ENCODE measurements around the gene IL17B.

Gene IL17B

GRCh38 chr5:149376104-149376503 is 3.0 kb downstream of the IL17B start:
- DNase-seq = no peak

- no peak for DNase-seq
Observed at GRCh38 chr5:149375434-149375833, 3.7 kb downstream of the IL17B start.

GRCh38 chr5:149374801-149375200 is 4.3 kb downstream of the IL17B start:
- no peak for DNase-seq

GRCh38 chr5:149374303-149374702 is 4.8 kb downstream of the IL17B start:
- no peak for DNase-seq

- DNase-seq = no peak
Observed at GRCh38 chr5:149372932-149373331, 6.2 kb downstream of the IL17B start.

GRCh38 chr5:149372076-149372795 is 6.9 kb downstream of the IL17B start:
- no peak for DNase-seq

GRCh38 chr5:149371296-149371962 is 7.7 kb downstream of the IL17B start:
- DNase-seq = peak; percentile 22 to 76 (median 52)

- DNase-seq = no peak
Observed at GRCh38 chr5:149370878-149371277, 8.2 kb downstream of the IL17B start.

GRCh38 chr5:149367972-149368645 is 11.0 kb downstream of the IL17B start:
- DNase-seq = no peak

GRCh38 chr5:149367249-149367971 is 11.7 kb downstream of the IL17B start:
- peak; percentile 13 to 62 (median 34) for DNase-seq

GRCh38 chr5:149366169-149366729 is 12.8 kb downstream of the IL17B start:
- no peak for DNase-seq

- no peak for DNase-seq
Observed at GRCh38 chr5:149365418-149365817, 13.7 kb downstream of the IL17B start.

- no peak for DNase-seq
Observed at GRCh38 chr5:149364719-149365118, 14.4 kb downstream of the IL17B start.

GRCh38 chr5:149363936-149364335 is 15.2 kb downstream of the IL17B start:
- no peak for DNase-seq

GRCh38 chr5:149363358-149363757 is 15.7 kb downstream of the IL17B start:
- DNase-seq = no peak

GRCh38 chr5:149362541-149362940 is 16.6 kb downstream of the IL17B start:
- DNase-seq = no peak

- no peak for DNase-seq
Observed at GRCh38 chr5:149360272-149360671, 18.8 kb downstream of the IL17B start.

GRCh38 chr5:149358868-149359495 is 20.1 kb downstream of the IL17B start:
- DNase-seq = peak in 3 of 6 experiments; percentile 10 to 46 (median 36)

- DNase-seq = peak in 4 of 6 experiments; percentile 27 to 60 (median 38)
Observed at GRCh38 chr5:149358294-149358651, 20.8 kb downstream of the IL17B start.

GRCh38 chr5:149357370-149358293 is 21.5 kb downstream of the IL17B start, which contains the start of gene PCYOX1L:
Gene PCYOX1L (plus strand): TSS chr5:149358046. CDS start chr5:149358069, 23 bp downstream.
- DNase-seq = peak; percentile 86 to 95 (median 90)

GRCh38 chr5:149356391-149356790 is 22.7 kb downstream of the IL17B start:
- DNase-seq = no peak

Measured in stimulated activated naive CD4-positive, alpha-beta T cell (primary cell).